ENCODE results near the gene ZNF823. TPM values are rescaled to one million over a fixed set of nuclear protein-coding genes. Genes with fewer than 3 reads are reported as not detected.

Gene ZNF823
- total and polyA plus RNA-seq, 2 of the 13 experiments (the other 11 are each of a cell fraction or from before 2014, with no cell fraction given) = 5.7 to 11.7 TPM

DNA sequence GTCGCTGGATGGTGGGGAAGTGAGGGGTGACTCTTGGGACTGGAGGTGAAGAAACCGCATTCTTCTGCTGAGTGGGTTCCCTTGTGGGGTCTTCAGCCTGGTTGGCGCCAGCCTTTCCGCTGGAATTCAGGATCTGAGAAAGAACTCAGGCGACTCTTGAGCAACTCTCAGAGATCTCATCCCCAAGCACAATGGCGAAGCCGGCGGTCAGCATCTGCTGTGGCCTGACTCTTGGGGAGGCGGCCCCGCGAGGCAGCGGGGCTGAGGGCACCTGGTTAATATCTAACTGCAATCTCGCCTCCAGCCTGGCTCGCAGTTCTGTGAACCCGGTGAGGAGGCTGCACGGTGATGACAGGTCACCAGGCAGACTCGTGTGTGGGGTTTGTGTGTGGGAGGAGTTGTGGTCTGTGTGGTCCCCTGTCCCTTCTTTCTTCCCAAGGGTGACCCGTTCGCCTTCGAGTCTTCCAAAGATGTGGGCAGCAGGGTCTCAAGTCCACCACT is 28.9 kb upstream of the ZNF823 start (continued):
- TF ChIP-seq, protein P1, sequence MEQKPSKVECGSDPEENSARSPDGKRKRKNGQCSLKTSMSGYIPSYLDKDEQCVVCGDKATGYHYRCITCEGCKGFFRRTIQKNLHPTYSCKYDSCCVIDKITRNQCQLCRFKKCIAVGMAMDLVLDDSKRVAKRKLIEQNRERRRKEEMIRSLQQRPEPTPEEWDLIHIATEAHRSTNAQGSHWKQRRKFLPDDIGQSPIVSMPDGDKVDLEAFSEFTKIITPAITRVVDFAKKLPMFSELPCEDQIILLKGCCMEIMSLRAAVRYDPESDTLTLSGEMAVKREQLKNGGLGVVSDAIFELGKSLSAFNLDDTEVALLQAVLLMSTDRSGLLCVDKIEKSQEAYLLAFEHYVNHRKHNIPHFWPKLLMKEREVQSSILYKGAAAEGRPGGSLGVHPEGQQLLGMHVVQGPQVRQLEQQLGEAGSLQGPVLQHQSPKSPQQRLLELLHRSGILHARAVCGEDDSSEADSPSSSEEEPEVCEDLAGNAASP (CRISPR knock-in tag; IDR thresholded peaks at IDR 0.05; ENCODE audit: borderline replicate concordance) = no peak
- TF ChIP-seq MTERF4 (CRISPR knock-in tag; IDR thresholded peaks at IDR 0.05) (no peak), ZNF713 (CRISPR knock-in tag; IDR thresholded peaks at IDR 0.05) (no peak), ARNTL (CRISPR knock-in tag; IDR thresholded peaks at IDR 0.05) (no peak; the same call in 1 of the 2 replicates), ELF4 (CRISPR knock-in tag; IDR thresholded peaks at IDR 0.05; ENCODE audit: borderline replicate concordance) (no peak), TBP (CRISPR knock-in tag; IDR thresholded peaks at IDR 0.05) (no peak), ZNF260 (CRISPR knock-in tag; IDR thresholded peaks at IDR 0.05; ENCODE audit: borderline replicate concordance, low read depth) (no peak), ZBTB1 (CRISPR knock-in tag; IDR thresholded peaks at IDR 0.05; ENCODE audit: borderline replicate concordance) (no peak), SNAPC5 (CRISPR knock-in tag; IDR thresholded peaks at IDR 0.05; ENCODE audit: borderline replicate concordance) (no peak), CREB3 (CRISPR knock-in tag; IDR thresholded peaks at IDR 0.05) (no peak), ARHGAP35 (CRISPR knock-in tag; IDR thresholded peaks at IDR 0.05; ENCODE audit: borderline replicate concordance) (no peak), ZBTB38 (CRISPR knock-in tag; IDR thresholded peaks at IDR 0.05) (no peak), ZNF546 (CRISPR knock-in tag; conservative IDR thresholded peaks at IDR 0.05) (no peak), NR3C1 (CRISPR knock-in tag; IDR thresholded peaks at IDR 0.05) (no peak), EP300 (IDR thresholded peaks at IDR 0.05; ENCODE audit: low read depth in 2 of 2, low read length in 2 of 2) (no peak), EP300 (CRISPR knock-in tag; IDR thresholded peaks at IDR 0.05; ENCODE audit: borderline replicate concordance) (peak; percentile 17; the same call in 1 of the 2 replicates), SNRNP70 (IDR thresholded peaks at IDR 0.05; ENCODE audit: low read depth, low read length) (no peak), HNF4A (CRISPR knock-in tag; IDR thresholded peaks at IDR 0.05) (peak; percentile 40), HOXA9 (CRISPR knock-in tag; IDR thresholded peaks at IDR 0.05; ENCODE audit: borderline replicate concordance) (no peak), ZNF781 (CRISPR knock-in tag; IDR thresholded peaks at IDR 0.05; ENCODE audit: borderline replicate concordance, not compliant biosample characterization) (no peak), THAP11 (CRISPR knock-in tag; IDR thresholded peaks at IDR 0.05) (no peak), FOXK1 (CRISPR knock-in tag; IDR thresholded peaks at IDR 0.05; ENCODE audit: borderline replicate concordance, low read depth) (no peak), ZNF644 (CRISPR knock-in tag; IDR thresholded peaks at IDR 0.05; ENCODE audit: low read depth) (no peak), MLX (CRISPR knock-in tag; IDR thresholded peaks at IDR 0.05) (0 out of 2 replicates have a peak, but pooled peaks have one; percentile 29)
- TF ChIP-seq, protein P2, sequence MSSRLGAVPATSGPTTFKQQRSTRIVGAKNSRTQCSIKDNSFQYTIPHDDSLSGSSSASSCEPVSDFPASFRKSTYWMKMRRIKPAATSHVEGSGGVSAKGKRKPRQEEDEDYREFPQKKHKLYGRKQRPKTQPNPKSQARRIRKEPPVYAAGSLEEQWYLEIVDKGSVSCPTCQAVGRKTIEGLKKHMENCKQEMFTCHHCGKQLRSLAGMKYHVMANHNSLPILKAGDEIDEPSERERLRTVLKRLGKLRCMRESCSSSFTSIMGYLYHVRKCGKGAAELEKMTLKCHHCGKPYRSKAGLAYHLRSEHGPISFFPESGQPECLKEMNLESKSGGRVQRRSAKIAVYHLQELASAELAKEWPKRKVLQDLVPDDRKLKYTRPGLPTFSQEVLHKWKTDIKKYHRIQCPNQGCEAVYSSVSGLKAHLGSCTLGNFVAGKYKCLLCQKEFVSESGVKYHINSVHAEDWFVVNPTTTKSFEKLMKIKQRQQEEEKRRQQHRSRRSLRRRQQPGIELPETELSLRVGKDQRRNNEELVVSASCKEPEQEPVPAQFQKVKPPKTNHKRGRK (CRISPR knock-in tag; IDR thresholded peaks at IDR 0.05) = no peak
- TF ChIP-seq, protein P3, sequence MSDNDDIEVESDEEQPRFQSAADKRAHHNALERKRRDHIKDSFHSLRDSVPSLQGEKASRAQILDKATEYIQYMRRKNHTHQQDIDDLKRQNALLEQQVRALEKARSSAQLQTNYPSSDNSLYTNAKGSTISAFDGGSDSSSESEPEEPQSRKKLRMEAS (IDR thresholded peaks at IDR 0.05) = 0 out of 2 replicates have a peak, but pooled peaks have one; percentile 30
